Activated naive CD8-positive, alpha-beta T cell (primary cell): Measurements from ENCODE around the gene ADARB2.

Experiments
- H3K27ac Mint-ChIP-seq: one replicate; pipeline ENCODE4 v1.8.0; 2021; ENCODE audit warnings: mixed read lengths
- H3K27me3 Mint-ChIP-seq: one replicate; pipeline ENCODE4 v1.8.0; 2021; ENCODE audit warnings: mixed read lengths
- H3K36me3 Mint-ChIP-seq: one replicate; pipeline ENCODE4 v1.8.0; 2021; ENCODE audit warnings: mixed read lengths
- H3K4me1 Mint-ChIP-seq: one replicate; pipeline ENCODE4 v1.8.0; 2021; ENCODE audit warnings: low read depth, mixed read lengths
- H3K4me3 Mint-ChIP-seq: one replicate; pipeline ENCODE4 v1.8.0; 2021; ENCODE audit warnings: mild to moderate bottlenecking, mixed read lengths
- H3K9me3 Mint-ChIP-seq: one replicate; pipeline ENCODE4 v1.8.0; 2021; ENCODE audit warnings: low read depth, mixed read lengths

ADARB2 gene

DNA sequence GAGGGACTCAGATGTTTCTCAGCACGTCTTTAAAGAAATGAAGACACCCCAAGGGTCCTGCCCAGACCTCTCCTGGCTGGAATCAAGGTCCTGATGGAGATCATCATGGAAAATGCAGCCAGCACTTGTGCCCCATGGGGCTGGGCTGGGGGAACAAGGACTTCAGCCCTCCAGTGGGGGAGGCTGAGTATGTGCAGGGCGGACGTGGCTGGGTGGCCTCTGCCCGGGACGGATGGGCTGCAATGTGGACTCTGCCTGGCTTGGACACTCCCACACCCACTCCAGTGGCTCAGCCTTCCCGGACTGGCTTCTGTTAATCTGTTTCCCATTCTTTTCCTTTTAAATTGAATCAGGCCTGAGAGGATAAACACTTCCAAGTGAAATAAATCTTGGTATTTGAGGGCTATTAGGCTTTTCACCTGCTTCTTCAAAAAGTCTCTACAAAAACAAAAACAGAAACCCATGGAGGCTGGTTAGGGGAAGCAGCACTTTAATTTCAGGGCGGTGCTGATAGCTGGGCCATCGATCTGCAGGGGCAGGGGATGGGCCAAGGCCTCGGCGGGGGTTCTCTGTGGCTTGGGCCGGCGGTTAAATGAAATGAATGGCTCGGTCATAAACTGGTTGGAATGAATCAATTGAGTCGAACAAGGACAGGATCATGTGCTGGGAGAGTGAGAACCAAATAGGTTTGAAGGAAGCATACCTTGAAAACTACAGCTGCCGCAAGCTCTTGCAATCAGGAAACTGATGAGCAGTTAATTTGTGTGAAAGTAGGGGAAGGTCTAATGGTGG, 51.4 kb downstream of the ADARB2 start:
- Mint-ChIP-seq H3K4me1 (no peaks in the 10 kb centered on the region), H3K27ac (no peak overlapping the region), H3K9me3 (no peaks in the 10 kb centered on the region), H3K4me3 (no peak overlapping the region), H3K27me3 (peaks cover 10% of the 10 kb centered on the region), H3K36me3 (no peaks in the 10 kb centered on the region)

- Mint-ChIP-seq H3K27me3 (peaks cover 7% of the 10 kb centered on the region), H3K4me1 (no peaks in the 10 kb centered on the region), H3K4me3 (no peak overlapping the region), H3K36me3 (no peaks in the 10 kb centered on the region), H3K27ac (no peak overlapping the region), H3K9me3 (no peaks in the 10 kb centered on the region)
These were observed 52.3 kb downstream of the ADARB2 start for GRCh38 chr10:1684991-1685390.

- H3K27ac Mint-ChIP-seq = no peak overlapping the region
- no peaks in the 10 kb centered on the region for H3K36me3 Mint-ChIP-seq
- peaks cover 2% of the 10 kb centered on the region for H3K27me3 Mint-ChIP-seq
- no peak overlapping the region for H3K4me3 Mint-ChIP-seq
- no peaks in the 10 kb centered on the region for H3K4me1 Mint-ChIP-seq
- H3K9me3 Mint-ChIP-seq = no peaks in the 10 kb centered on the region
These were observed 53.7 kb downstream of the ADARB2 start for GRCh38 chr10:1683649-1684048.

- no peaks in the 10 kb centered on the region for H3K9me3 Mint-ChIP-seq
- H3K27me3 Mint-ChIP-seq = peaks cover 3% of the 10 kb centered on the region
- no peaks in the 10 kb centered on the region for H3K4me1 Mint-ChIP-seq
- H3K4me3 Mint-ChIP-seq = no peak overlapping the region
- H3K27ac Mint-ChIP-seq = no peak overlapping the region
- no peaks in the 10 kb centered on the region for H3K36me3 Mint-ChIP-seq
These were observed 57.3 kb downstream of the ADARB2 start for GRCh38 chr10:1679821-1680650.

DNA sequence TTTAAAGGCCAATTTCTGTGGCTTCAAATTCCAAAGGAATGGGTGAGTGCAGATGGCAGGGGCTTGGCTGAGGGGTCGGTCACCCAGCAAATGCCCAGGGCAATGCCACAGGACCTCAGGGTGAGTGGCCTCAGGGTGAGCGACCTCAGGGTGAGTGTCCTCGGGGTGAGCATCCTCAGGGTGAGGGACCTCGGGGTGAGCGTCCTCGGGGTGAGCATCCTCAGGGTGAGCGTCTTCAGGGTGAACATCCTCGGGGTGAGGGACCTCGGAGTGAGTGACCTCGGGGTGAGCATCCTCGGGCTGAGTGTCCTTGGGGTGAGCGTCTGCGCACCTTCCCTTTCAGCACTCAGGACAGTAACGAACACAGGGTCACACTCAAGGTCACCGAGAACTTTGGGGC, 59.2 kb downstream of the ADARB2 start:
- H3K27ac Mint-ChIP-seq = no peak overlapping the region

DNA sequence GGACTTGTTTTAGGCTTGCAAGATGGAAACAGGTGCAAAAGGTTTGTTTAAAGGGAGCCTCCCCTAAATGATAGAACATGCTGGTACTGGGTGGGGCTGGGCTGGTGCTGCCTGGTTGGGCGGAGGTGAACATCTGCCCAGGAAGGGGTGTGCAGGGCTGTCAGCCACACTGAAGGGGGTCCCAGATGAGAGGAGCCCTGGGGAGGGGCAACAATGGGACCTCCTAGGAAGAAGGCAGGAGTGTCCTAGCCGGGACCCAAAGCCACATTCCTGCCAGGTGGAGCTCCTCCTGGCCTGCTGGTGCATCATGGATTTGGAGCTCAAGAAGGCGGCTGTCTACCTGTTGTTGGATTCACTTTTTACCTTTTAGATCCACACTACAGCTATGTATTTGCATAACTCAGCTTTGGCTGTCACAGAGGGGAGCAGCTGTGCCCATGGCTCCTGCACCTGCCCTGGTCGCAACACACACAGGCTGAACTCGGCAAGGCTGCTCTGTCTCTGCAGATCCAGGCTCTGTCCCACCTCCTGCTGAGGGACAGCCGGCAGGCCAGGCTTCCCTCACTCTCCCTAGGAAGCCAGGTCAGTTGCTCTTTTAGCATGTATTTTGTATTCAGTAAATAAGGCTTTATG, 59.9 kb downstream of the ADARB2 start:
- H3K27ac Mint-ChIP-seq = no peak overlapping the region
- no peaks in the 10 kb centered on the region for H3K9me3 Mint-ChIP-seq
- no peaks in the 10 kb centered on the region for H3K36me3 Mint-ChIP-seq
- peaks cover 6% of the 10 kb centered on the region for H3K27me3 Mint-ChIP-seq
- H3K4me1 Mint-ChIP-seq = no peaks in the 10 kb centered on the region
- no peak overlapping the region for H3K4me3 Mint-ChIP-seq

More for the DNA sequence above, 59.2 kb downstream of the ADARB2 start:
- Mint-ChIP-seq H3K4me3 (no peak overlapping the region), H3K4me1 (no peaks in the 10 kb centered on the region), H3K27me3 (peaks cover 6% of the 10 kb centered on the region), H3K36me3 (no peaks in the 10 kb centered on the region), H3K9me3 (no peaks in the 10 kb centered on the region)

GRCh38 chr10:1674501-1674900, 62.8 kb downstream of the ADARB2 start:
- Mint-ChIP-seq H3K4me3 (no peak overlapping the region), H3K27ac (no peak overlapping the region), H3K4me1 (no peaks in the 10 kb centered on the region), H3K27me3 (peaks cover 7% of the 10 kb centered on the region), H3K36me3 (no peaks in the 10 kb centered on the region), H3K9me3 (no peaks in the 10 kb centered on the region)

- Mint-ChIP-seq H3K36me3 (no peaks in the 10 kb centered on the region), H3K27ac (no peak overlapping the region), H3K9me3 (no peaks in the 10 kb centered on the region), H3K27me3 (peaks cover 7% of the 10 kb centered on the region), H3K4me3 (no peak overlapping the region), H3K4me1 (no peaks in the 10 kb centered on the region)
These were observed 63.6 kb downstream of the ADARB2 start for GRCh38 chr10:1673568-1674345.

GRCh38 chr10:1672001-1672781, 65.1 kb downstream of the ADARB2 start:
- Mint-ChIP-seq H3K36me3 (no peaks in the 10 kb centered on the region), H3K4me3 (no peak overlapping the region), H3K27me3 (peaks cover 7% of the 10 kb centered on the region), H3K9me3 (no peaks in the 10 kb centered on the region), H3K4me1 (no peaks in the 10 kb centered on the region), H3K27ac (no peak overlapping the region)

- Mint-ChIP-seq H3K36me3 (no peaks in the 10 kb centered on the region), H3K4me3 (no peak overlapping the region), H3K9me3 (no peaks in the 10 kb centered on the region), H3K27ac (no peak overlapping the region), H3K27me3 (peaks cover 7% of the 10 kb centered on the region), H3K4me1 (no peaks in the 10 kb centered on the region)
These were observed 65.8 kb downstream of the ADARB2 start for GRCh38 chr10:1671366-1672000.

DNA sequence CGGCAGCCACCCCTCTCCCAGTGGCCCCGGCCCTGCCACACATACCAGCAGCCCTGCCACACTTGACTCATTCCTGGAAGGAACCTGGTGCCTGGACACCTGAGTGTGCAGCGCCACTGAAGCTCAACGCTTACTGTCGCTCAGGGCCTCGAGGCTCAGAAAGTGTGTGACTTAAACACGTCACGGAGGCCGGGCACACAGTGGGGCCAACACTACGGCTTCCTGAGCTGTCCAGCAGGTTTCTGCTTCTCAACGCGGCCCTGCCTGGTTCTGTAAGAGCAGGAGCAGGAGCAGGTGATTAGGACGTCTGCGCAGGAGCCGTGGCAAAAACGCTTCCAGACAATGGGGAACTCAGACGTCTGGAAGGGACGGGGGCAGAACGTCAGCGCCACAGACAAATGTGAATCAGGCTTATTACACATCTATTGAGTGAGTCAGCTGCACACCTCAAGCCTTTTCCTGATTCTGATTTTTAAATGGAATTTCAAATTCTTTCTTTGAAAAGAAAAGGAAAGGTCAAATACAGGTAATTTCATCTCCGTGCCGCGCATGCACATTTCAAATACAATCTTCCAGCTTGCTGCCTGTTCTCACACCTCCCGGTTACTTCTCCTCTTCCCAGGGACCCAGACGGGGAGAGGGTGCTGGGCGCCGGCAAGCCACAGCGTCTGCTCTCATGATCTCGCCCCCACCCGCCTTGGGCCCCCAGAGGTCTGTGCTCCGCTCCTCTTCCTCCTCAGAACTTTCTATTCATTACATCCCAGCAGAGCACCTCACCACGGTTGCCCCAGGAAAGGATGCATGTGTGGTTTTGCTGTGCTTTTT, 66.6 kb downstream of the ADARB2 start:
- H3K4me1 Mint-ChIP-seq = no peaks in the 10 kb centered on the region
- peaks cover 7% of the 10 kb centered on the region for H3K27me3 Mint-ChIP-seq
- no peak overlapping the region for H3K4me3 Mint-ChIP-seq
- H3K36me3 Mint-ChIP-seq = no peaks in the 10 kb centered on the region
- no peaks in the 10 kb centered on the region for H3K9me3 Mint-ChIP-seq
- H3K27ac Mint-ChIP-seq = no peak overlapping the region

- Mint-ChIP-seq H3K9me3 (no peaks in the 10 kb centered on the region), H3K27ac (no peak overlapping the region), H3K36me3 (no peaks in the 10 kb centered on the region), H3K4me1 (no peaks in the 10 kb centered on the region), H3K4me3 (no peak overlapping the region), H3K27me3 (peaks cover 1% of the 10 kb centered on the region)
These were observed 67.9 kb downstream of the ADARB2 start for GRCh38 chr10:1669433-1669832.

DNA sequence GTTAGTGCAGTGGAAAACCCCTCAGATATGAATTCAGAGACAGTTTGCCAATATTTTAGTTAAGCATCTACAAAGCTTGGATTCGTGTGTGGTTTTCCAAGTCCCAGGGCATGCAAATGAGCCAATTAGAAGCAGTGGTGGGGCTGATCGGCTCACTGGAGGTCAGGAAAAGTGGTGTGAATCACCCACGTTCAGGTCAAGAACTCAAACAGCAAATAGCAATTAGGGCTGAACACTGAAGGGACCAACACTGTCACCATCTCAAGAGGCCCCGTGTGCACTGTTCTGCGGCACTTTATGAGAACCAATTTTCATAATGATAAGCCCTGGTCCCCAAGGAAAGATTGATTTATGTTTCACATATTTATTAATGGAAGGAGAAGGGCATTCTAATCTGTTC, 68.9 kb downstream of the ADARB2 start:
- H3K27ac Mint-ChIP-seq = no peak overlapping the region
- H3K9me3 Mint-ChIP-seq = no peaks in the 10 kb centered on the region
- H3K36me3 Mint-ChIP-seq = no peaks in the 10 kb centered on the region
- no peaks in the 10 kb centered on the region for H3K4me1 Mint-ChIP-seq
- H3K27me3 Mint-ChIP-seq = peaks cover 1% of the 10 kb centered on the region
- no peak overlapping the region for H3K4me3 Mint-ChIP-seq
